Liver (tissue), 9 donors: ENCODE data around the gene IL9. TPM values are rescaled to one million over a fixed set of nuclear protein-coding genes. Genes with fewer than 3 reads are reported as not detected.

ENCODE experiments used
- DNase-seq: peaks from one replicate; pipeline ENCODE4 v3.0.0-alpha.2; 2017; ENCODE audit warnings: low spot score
- H3K27ac ChIP-seq, 2 donors: one replicate each; pipeline ENCODE4 v1.7.0; 2013; ENCODE audit warnings: inconsistent platforms in 2 of 2, low read length in 2 of 2, control low read depth in 1 of 2, low read depth in 1 of 2, mild to moderate bottlenecking in 1 of 2
- H3K27me3 ChIP-seq, 4 donors: one replicate each; pipeline versions ENCODE4 v1.6.1 to v1.7.0; 2013; ENCODE audit warnings: low read length in 3 of 4, inconsistent platforms in 1 of 4, mild to moderate bottlenecking in 1 of 4, moderate library complexity in 1 of 4; ENCODE audit not compliant: control insufficient read depth in 4 of 4, insufficient read depth in 4 of 4
- H3K36me3 ChIP-seq, 4 donors: one replicate each; pipeline versions ENCODE4 v1.6.1 to v1.7.0; 2013; ENCODE audit warnings: low read length in 3 of 4, mild to moderate bottlenecking in 3 of 4, low read depth in 1 of 4, moderate library complexity in 1 of 4; ENCODE audit not compliant: control insufficient read depth in 4 of 4, insufficient read depth in 3 of 4
- H3K4me1 ChIP-seq, 4 donors: one replicate each; pipeline versions ENCODE4 v1.6.1 to v1.7.0; 2013; ENCODE audit warnings: low read length in 3 of 4, mild to moderate bottlenecking in 3 of 4, moderate library complexity in 1 of 4; ENCODE audit not compliant: control insufficient read depth in 4 of 4, insufficient read depth in 4 of 4
- H3K4me3 ChIP-seq, 3 donors: one replicate each; pipeline versions ENCODE4 v1.6.1 to v1.7.0; 2013; ENCODE audit warnings: low read length in 3 of 3, control low read depth in 1 of 3, low read depth in 1 of 3, mild to moderate bottlenecking in 1 of 3
- H3K9ac ChIP-seq, 2 donors: one replicate each; pipeline ENCODE4 v1.7.0; 2013; ENCODE audit warnings: low read length in 2 of 2, mild to moderate bottlenecking in 2 of 2, moderate library complexity in 2 of 2, control low read depth in 1 of 2, low read depth in 1 of 2
- H3K9me3 ChIP-seq, 4 donors: one replicate each; pipeline versions ENCODE4 v1.6.1 to v1.7.0; 2013; ENCODE audit warnings: low read length in 3 of 4; ENCODE audit not compliant: control insufficient read depth in 4 of 4
- EGR1 ChIP-seq, 2 donors: IDR thresholded peaks; 2 replicates each; pipeline ENCODE4 v1.6.1; 2016 to 2018; ENCODE audit warnings: antibody characterized with exemption in 2 of 2, low read depth in 2 of 2
- FOXA1 ChIP-seq: IDR thresholded peaks from 2 replicates; pipeline ENCODE4 v1.6.1; 2016; ENCODE audit warnings: antibody characterized with exemption
- FOXA2 ChIP-seq: IDR thresholded peaks from 2 replicates; pipeline ENCODE4 v1.6.1; 2016; ENCODE audit warnings: antibody characterized with exemption
- GABPA ChIP-seq, 2 donors: IDR thresholded peaks in 1 of 2; conservative IDR thresholded peaks in 1 of 2; 2 replicates each; pipeline ENCODE4 v1.6.1; 2016; ENCODE audit warnings: antibody characterized with exemption in 2 of 2, mild to moderate bottlenecking in 1 of 2, moderate library complexity in 1 of 2
- HNF4A ChIP-seq, 2 donors: conservative IDR thresholded peaks; 2 replicates each; pipeline ENCODE4 v1.6.1; 2016; ENCODE audit warnings: antibody characterized with exemption in 2 of 2, mild to moderate bottlenecking in 2 of 2
- HNF4G ChIP-seq: IDR thresholded peaks from 2 replicates; pipeline ENCODE4 v1.6.1; 2016; ENCODE audit warnings: antibody characterized with exemption
- JUND ChIP-seq, 2 donors: IDR thresholded peaks; 2 replicates each; pipeline ENCODE4 v1.6.1; 2016; ENCODE audit warnings: antibody characterized with exemption in 2 of 2
- NR2F2 ChIP-seq: IDR thresholded peaks from 2 replicates; pipeline ENCODE4 v1.6.1; 2016; ENCODE audit warnings: antibody characterized with exemption
- RAD21 ChIP-seq, 2 donors: IDR thresholded peaks; 2 replicates each; pipeline ENCODE4 v1.6.1; 2016; ENCODE audit warnings: antibody characterized with exemption in 2 of 2, mild to moderate bottlenecking in 2 of 2
- RXRA ChIP-seq, 2 donors: IDR thresholded peaks; 2 replicates each; pipeline ENCODE4 v1.6.1; 2017 to 2018; ENCODE audit warnings: antibody characterized with exemption in 2 of 2, mild to moderate bottlenecking in 1 of 2
- SP1 ChIP-seq: IDR thresholded peaks from 2 replicates; pipeline ENCODE4 v1.6.1; 2018; ENCODE audit warnings: antibody characterized with exemption, mild to moderate bottlenecking
- TAF1 ChIP-seq: conservative IDR thresholded peaks from 2 replicates; pipeline ENCODE4 v1.6.1; 2016; ENCODE audit warnings: antibody characterized with exemption, mild to moderate bottlenecking
- YY1 ChIP-seq: IDR thresholded peaks from 2 replicates; pipeline ENCODE4 v1.6.1; 2016; ENCODE audit warnings: antibody characterized with exemption, mild to moderate bottlenecking
- ZBTB33 ChIP-seq: IDR thresholded peaks from 2 replicates; pipeline ENCODE4 v1.6.1; 2016; ENCODE audit warnings: antibody characterized with exemption
- WGBS: extraction: QIAGEN DNeasy Blood & Tissue Kit; methylation state at CpG from one replicate; pipeline ENCODE4 v1.1.7; 2013; 5-methylcytosine and 5-hydroxymethylcytosine counted together
- polyA plus RNA-seq, 2 donors: library from polyadenylated mRNA; stranded (reverse) in 1 of 2; unstranded in 1 of 2; fragments of 200-250 nt in 1 of 2; fragments of >200 nt in 1 of 2; fragmentation: Nextera tagmentation in 1 of 2; extraction: Ambion mirVana in 1 of 2; gene quantifications; one replicate each; pipeline versions ENCODE4 v1.2.1 to v1.2.3, GENCODE V29; 2013 to 2015
- total RNA-seq, 2 donors: library from RNA; depleted of rRNA; stranded (reverse); fragments of >200 nt; gene quantifications; one replicate each; pipeline ENCODE4 v1.2.3, GENCODE V29; 2014
- TF ChIP-seq, protein P1 (sequence below): fragments of 150-350 bp; IDR thresholded peaks from 2 replicates; pipeline ENCODE4 v1.5.1; 2017; ENCODE audit warnings: improper control_type of control experiment, low read depth, low read length; ENCODE audit not compliant: missing input control
- TF ChIP-seq, protein P2 (sequence below): IDR thresholded peaks from 2 replicates; pipeline ENCODE4 v1.6.1; 2016; ENCODE audit warnings: antibody characterized with exemption
- TF ChIP-seq, protein P3 (sequence below): IDR thresholded peaks from 2 replicates; pipeline ENCODE4 v1.6.1; 2016; ENCODE audit warnings: antibody characterized with exemption
- TF ChIP-seq, protein P4 (sequence below): IDR thresholded peaks from 2 replicates; pipeline ENCODE4 v1.6.1; 2016; ENCODE audit warnings: antibody characterized with exemption, mild to moderate bottlenecking
- donor health status: healthy.
- donor health status: healthy.
- donor health status: healthy.
- donor health status: healthy.
- donor health status: healthy.

The IL9 gene
- total and polyA plus RNA-seq, 4 donors = not detected

DNA sequence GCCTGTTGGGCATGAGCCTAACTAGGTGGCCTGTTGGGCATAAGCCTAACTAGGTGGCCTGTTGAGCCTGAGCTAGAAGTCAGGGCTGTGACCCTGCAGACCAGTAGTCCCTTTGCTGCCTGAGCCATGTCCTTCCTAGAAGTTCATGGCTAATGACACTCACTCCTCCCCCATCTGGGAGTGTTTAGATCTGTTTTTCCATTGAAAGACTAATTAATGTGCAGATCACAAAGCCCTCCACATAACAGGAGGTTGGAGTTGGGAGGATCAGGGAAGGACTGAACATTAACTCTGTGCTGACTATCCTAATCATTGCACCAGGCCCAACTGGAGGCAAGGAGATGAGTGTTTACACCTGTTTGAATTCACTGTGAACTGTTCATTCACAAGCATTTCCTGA lies 33.6 kb downstream of the IL9 start (continued):
- TF ChIP-seq ZBTB33 (no peak), FOXA1 (no peak)

DNA sequence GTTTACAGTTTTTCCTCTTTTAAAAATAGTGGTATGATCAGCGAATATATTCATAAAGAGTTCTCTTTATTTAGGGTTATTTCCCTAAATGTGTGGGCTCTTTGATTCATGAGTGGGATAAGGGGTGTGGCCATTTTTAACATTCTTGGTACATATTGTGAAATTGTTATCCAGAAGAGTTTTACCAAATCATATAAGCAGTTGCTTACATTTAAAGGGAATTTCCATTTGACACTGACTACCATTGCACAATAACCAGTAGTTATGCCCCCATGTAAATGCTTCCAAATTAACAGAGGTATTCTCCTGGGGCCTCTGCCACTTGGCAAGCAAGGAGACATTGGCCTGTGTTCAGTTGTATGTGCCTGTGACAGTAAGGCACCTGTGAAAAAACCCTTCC lies 34.0 kb downstream of the IL9 start:
- WGBS = 93% methylated on average over 1 of the region's 1 CpG
- H3K4me1 ChIP-seq = no peaks in the 10 kb centered on the region

More for the DNA sequence above, 34.0 kb downstream of the IL9 start:
- TF ChIP-seq, protein P1, sequence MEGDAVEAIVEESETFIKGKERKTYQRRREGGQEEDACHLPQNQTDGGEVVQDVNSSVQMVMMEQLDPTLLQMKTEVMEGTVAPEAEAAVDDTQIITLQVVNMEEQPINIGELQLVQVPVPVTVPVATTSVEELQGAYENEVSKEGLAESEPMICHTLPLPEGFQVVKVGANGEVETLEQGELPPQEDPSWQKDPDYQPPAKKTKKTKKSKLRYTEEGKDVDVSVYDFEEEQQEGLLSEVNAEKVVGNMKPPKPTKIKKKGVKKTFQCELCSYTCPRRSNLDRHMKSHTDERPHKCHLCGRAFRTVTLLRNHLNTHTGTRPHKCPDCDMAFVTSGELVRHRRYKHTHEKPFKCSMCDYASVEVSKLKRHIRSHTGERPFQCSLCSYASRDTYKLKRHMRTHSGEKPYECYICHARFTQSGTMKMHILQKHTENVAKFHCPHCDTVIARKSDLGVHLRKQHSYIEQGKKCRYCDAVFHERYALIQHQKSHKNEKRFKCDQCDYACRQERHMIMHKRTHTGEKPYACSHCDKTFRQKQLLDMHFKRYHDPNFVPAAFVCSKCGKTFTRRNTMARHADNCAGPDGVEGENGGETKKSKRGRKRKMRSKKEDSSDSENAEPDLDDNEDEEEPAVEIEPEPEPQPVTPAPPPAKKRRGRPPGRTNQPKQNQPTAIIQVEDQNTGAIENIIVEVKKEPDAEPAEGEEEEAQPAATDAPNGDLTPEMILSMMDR = no peak
- TF ChIP-seq NR2F2 (no peak), YY1 (no peak), HNF4G (no peak), RAD21 (IDR thresholded peaks at IDR 0.05) (no peak), HNF4A (conservative IDR thresholded peaks at IDR 0.05) (no peak), FOXA1 (no peak), RXRA (IDR thresholded peaks at IDR 0.05) (no peak), TAF1 (no peak), FOXA2 (no peak), EGR1 (IDR thresholded peaks at IDR 0.05; ENCODE audit: low read depth in 2 of 2) (no peak), ZBTB33 (no peak), JUND (IDR thresholded peaks at IDR 0.05) (no peak), GABPA (IDR thresholded peaks at IDR 0.05 in 1 of 2, conservative IDR thresholded peaks at IDR 0.05 in 1 of 2) (no peak), SP1 (no peak)
- TF ChIP-seq, protein P2, sequence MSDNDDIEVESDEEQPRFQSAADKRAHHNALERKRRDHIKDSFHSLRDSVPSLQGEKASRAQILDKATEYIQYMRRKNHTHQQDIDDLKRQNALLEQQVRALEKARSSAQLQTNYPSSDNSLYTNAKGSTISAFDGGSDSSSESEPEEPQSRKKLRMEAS = no peak
- TF ChIP-seq, protein P3, sequence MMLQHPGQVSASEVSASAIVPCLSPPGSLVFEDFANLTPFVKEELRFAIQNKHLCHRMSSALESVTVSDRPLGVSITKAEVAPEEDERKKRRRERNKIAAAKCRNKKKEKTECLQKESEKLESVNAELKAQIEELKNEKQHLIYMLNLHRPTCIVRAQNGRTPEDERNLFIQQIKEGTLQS = no peak
- TF ChIP-seq, protein P4, sequence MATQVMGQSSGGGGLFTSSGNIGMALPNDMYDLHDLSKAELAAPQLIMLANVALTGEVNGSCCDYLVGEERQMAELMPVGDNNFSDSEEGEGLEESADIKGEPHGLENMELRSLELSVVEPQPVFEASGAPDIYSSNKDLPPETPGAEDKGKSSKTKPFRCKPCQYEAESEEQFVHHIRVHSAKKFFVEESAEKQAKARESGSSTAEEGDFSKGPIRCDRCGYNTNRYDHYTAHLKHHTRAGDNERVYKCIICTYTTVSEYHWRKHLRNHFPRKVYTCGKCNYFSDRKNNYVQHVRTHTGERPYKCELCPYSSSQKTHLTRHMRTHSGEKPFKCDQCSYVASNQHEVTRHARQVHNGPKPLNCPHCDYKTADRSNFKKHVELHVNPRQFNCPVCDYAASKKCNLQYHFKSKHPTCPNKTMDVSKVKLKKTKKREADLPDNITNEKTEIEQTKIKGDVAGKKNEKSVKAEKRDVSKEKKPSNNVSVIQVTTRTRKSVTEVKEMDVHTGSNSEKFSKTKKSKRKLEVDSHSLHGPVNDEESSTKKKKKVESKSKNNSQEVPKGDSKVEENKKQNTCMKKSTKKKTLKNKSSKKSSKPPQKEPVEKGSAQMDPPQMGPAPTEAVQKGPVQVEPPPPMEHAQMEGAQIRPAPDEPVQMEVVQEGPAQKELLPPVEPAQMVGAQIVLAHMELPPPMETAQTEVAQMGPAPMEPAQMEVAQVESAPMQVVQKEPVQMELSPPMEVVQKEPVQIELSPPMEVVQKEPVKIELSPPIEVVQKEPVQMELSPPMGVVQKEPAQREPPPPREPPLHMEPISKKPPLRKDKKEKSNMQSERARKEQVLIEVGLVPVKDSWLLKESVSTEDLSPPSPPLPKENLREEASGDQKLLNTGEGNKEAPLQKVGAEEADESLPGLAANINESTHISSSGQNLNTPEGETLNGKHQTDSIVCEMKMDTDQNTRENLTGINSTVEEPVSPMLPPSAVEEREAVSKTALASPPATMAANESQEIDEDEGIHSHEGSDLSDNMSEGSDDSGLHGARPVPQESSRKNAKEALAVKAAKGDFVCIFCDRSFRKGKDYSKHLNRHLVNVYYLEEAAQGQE = no peak
- Histone ChIP-seq H3K9me3 (peaks cover 0 to 1% (median 0%) of the 10 kb centered on the region in 4 donors), H3K36me3 (no peaks in the 10 kb centered on the region), H3K9ac (no peak overlapping the region), H3K27ac (no peak overlapping the region), H3K4me3 (no peak overlapping the region), H3K27me3 (no peaks in the 10 kb centered on the region)
- no peak for DNase-seq
